A549 (cell line): Measurements from ENCODE around the gene BICDL1. TPM values are rescaled to one million over a fixed set of nuclear protein-coding genes. Genes with fewer than 3 reads are reported as not detected.

Experiments
- ATAC-seq, 2 experiments: fragments of 200-7000 bp in 1 of 2; fragments of >200 bp in 1 of 2; cut with Nextera tagmentation in 1 of 2; cut with Tn5 transposase in 1 of 2; 3 replicates each; pipeline versions ENCODE4 v1.8.0 to v1.9.1; 2018 to 2020; ENCODE audit warnings: mild to moderate bottlenecking in 1 of 2, moderate library complexity in 1 of 2
- CTCF ChIA-PET: fragments of 300-600 bp; sonication (Branson Sonifier 250); formaldehyde crosslinking; extraction: SDS; loops from one replicate; lab custom pipeline; 2021; ENCODE audit warnings: antibody characterized with exemption, inconsistent platforms; lab: Yijun Ruan, JAX
- POLR2A ChIA-PET: fragments of 350-600 bp; formaldehyde crosslinking; extraction: SDS; loops from one replicate; lab custom pipeline; 2021; ENCODE audit warnings: antibody characterized with exemption, inconsistent platforms; lab: Yijun Ruan, JAX
- DNase-seq, 2 experiments: peaks; one replicate each; pipeline versions ENCODE4 v3.0.0 to v3.0.0-alpha.2; 2011 to 2016; ENCODE audit warnings: low read depth in 1 of 2, low spot score in 1 of 2
- FAIRE-seq: peaks from 2 replicates; lab custom pipeline; 2011; peaks lifted over from hg19 to GRCh38; lab: Jason Lieb, UNC
- H3K27ac ChIP-seq, 2 experiments: fragments of >200 bp; sonication (Bioruptor Twin); formaldehyde crosslinking; 3 replicates each; pipeline ENCODE4 v1.5.1; 2016 to 2017
- H3K4me1 ChIP-seq: fragments of >200 bp; sonication (Bioruptor Twin); formaldehyde crosslinking; 3 replicates; pipeline ENCODE4 v1.6.1; 2016
- H3K4me2 ChIP-seq: fragments of >200 bp; sonication (Bioruptor Twin); formaldehyde crosslinking; 3 replicates; pipeline ENCODE4 v1.6.1; 2016
- H3K4me3 ChIP-seq: fragments of >200 bp; sonication (Bioruptor Twin); formaldehyde crosslinking; 3 replicates; pipeline ENCODE4 v1.5.1; 2016
- H3K9me3 ChIP-seq: fragments of >200 bp; sonication (Bioruptor Twin); formaldehyde crosslinking; 3 replicates; pipeline ENCODE4 v1.6.1; 2016
- ATOH8 ChIP-seq: fragments of 250-450 bp; sonication (Bioruptor Pico); IDR thresholded peaks from 2 replicates; pipeline ENCODE4 v1.5.0; 2020; ENCODE audit warnings: low read depth, mild to moderate bottlenecking, moderate library complexity
- CTCF ChIP-seq: fragments of >200 bp; sonication (Bioruptor Twin); formaldehyde crosslinking; IDR thresholded peaks from 3 replicates; pipeline ENCODE4 v1.5.1; 2016
- ELK1 ChIP-seq: fragments of 150-350 bp; IDR thresholded peaks from 2 replicates; pipeline ENCODE4 v1.6.1; 2014; ENCODE audit warnings: low read depth, mild to moderate bottlenecking, low read length
- EP300 ChIP-seq, 2 experiments: fragments of >200 bp; sonication (Bioruptor Twin); formaldehyde crosslinking; IDR thresholded peaks; 2 replicates in 1 of 2; 3 replicates in 1 of 2; pipeline ENCODE4 v1.6.1; 2016 to 2017
- GATA3 ChIP-seq: IDR thresholded peaks from 2 replicates; pipeline ENCODE4 v1.6.1; 2012; ENCODE audit warnings: borderline replicate concordance
- HES2 ChIP-seq: fragments of >200 bp; sonication (Bioruptor Twin); formaldehyde crosslinking; IDR thresholded peaks from 2 replicates; pipeline ENCODE4 v1.6.1; 2016
- HOXA7 ChIP-seq: fragments of 250-450 bp; sonication (Bioruptor Pico); IDR thresholded peaks from 2 replicates; pipeline ENCODE4 v1.5.0; 2020; ENCODE audit warnings: mild to moderate bottlenecking, moderate library complexity
- JUN ChIP-seq, 2 experiments: fragments of >200 bp; sonication (Bioruptor Twin); formaldehyde crosslinking; IDR thresholded peaks; 2 replicates in 1 of 2; 3 replicates in 1 of 2; pipeline ENCODE4 v1.6.1; 2016 to 2017
- KDM5A ChIP-seq: fragments of 200-600 bp; sonication (generic); IDR thresholded peaks from 2 replicates; pipeline ENCODE4 v1.6.1; 2016; ENCODE audit warnings: antibody characterized with exemption, mild to moderate bottlenecking
- MAX ChIP-seq: IDR thresholded peaks from 2 replicates; pipeline ENCODE4 v1.6.1; 2012
- MAZ ChIP-seq: fragments of 150-350 bp; IDR thresholded peaks from 2 replicates; pipeline ENCODE4 v1.6.1; 2014; ENCODE audit warnings: antibody characterized with exemption, low read depth, low read length, borderline replicate concordance
- NFE2L2 ChIP-seq: fragments of 150-350 bp; conservative IDR thresholded peaks from 2 replicates; pipeline ENCODE4 v1.6.1; 2014; ENCODE audit warnings: low read length
- REST ChIP-seq: fragments of 200-600 bp; sonication (generic); IDR thresholded peaks from 2 replicates; pipeline ENCODE4 v1.6.1; 2016; ENCODE audit warnings: antibody characterized with exemption, mild to moderate bottlenecking, moderate library complexity
- TP53 ChIP-seq: fragments of 250-450 bp; sonication (Bioruptor Pico); IDR thresholded peaks from 2 replicates; pipeline ENCODE4 v1.5.0; 2021; ENCODE audit warnings: mild to moderate bottlenecking, moderate library complexity
- ZFP36 ChIP-seq: fragments of 450-650 bp; IDR thresholded peaks from 2 replicates; pipeline ENCODE4 v1.6.1; 2014; ENCODE audit warnings: borderline replicate concordance; ENCODE audit not compliant: partially characterized antibody
- WGBS: methylation state at CpG from one replicate; pipeline ENCODE4 v1.1.6; 2017; ENCODE audit errors: missing lambda C conversion rate; 5-methylcytosine and 5-hydroxymethylcytosine counted together
- polyA plus RNA-seq, 4 experiments: library from polyadenylated mRNA; depleted of rRNA in 3 of 4; stranded (reverse); fragments of >200 nt; fragmentation: RNase III in 1 of 4; extraction: RNeasy Plus Mini Kit Qiagen cat#74134 plus additional on column Dnase treatment in 1 of 4; gene quantifications; 2 replicates in 3 of 4; 3 replicates in 1 of 4; pipeline ENCODE4 v1.2.3, GENCODE V29; 2011 to 2017

BICDL1 gene
- polyA plus RNA-seq, 2 of the 4 experiments (the other 2 are of a cell fraction), result 3.8 to 4.5 TPM

- CTCF ChIA-PET, result interaction anchor here (0.7 kb wide), 1 partner anchor 520 kb away, joined by 3 read pairs; no protein-coding TSS in a partner anchor
- TF ChIP-seq TP53 (CRISPR knock-in tag) (no peak), ELK1 (no peak), HOXA7 (no peak), REST (no peak), KDM5A (no peak), CTCF (no peak), NFE2L2 (no peak), ZFP36 (no peak), HES2 (no peak), JUN (IDR thresholded peaks at IDR 0.05) (no peak), GATA3 (no peak)
- WGBS, result 83% methylated on average over 6 of the region's 6 CpGs
- FAIRE-seq (no peak), ATAC-seq (no peak), DNase-seq (no peak)
- Histone ChIP-seq H3K4me3 (no peak overlapping the region), H3K9me3 (no peaks in the 10 kb centered on the region), H3K4me2 (no peak overlapping the region), H3K27ac (no peak overlapping the region), H3K4me1 (peaks cover 22% of the 10 kb centered on the region)
- POLR2A ChIA-PET, result no interaction called here
Measured at GRCh38 chr12:120077260-120077659, 88.2 kb downstream of the BICDL1 start.

GRCh38 chr12:120078868-120079267, 89.8 kb downstream of the BICDL1 start:
- DNase-seq, result no peak
- TF ChIP-seq MAX (0 out of 2 replicates have a peak, but pooled peaks have one; percentile 14), MAZ (no peak), ATOH8 (CRISPR knock-in tag) (no peak), EP300 (IDR thresholded peaks at IDR 0.05) (no peak)
- H3K4me1 ChIP-seq, result peaks cover 22% of the 10 kb centered on the region
- FAIRE-seq, result no peak
- no peaks in the 10 kb centered on the region for H3K9me3 ChIP-seq
- no peak overlapping the region for H3K4me3 ChIP-seq
- ChIA-PET POLR2A (no interaction called here), CTCF (interaction anchor here (1.0 to 2.1 kb wide), 3 partner anchors 8 to 89 kb away, joined by 4 to 11 read pairs (median 7); partner anchors contain the start of gene BICDL1)
- peak; percentile 17 to 46; a peak in 4 of 6 replicates for ATAC-seq
- peak overlapping the region; percentile 65 to 75; a peak in 5 of 6 replicates for H3K27ac ChIP-seq
- H3K4me2 ChIP-seq, result peak overlapping the region; percentile 87
- WGBS, result 77% methylated on average over 5 of the region's 5 CpGs
